HEK293 (cell line): ENCODE results near the gene CBR1.

Experiments used
- CTCF ChIA-PET: fragments of 350-600 bp; formaldehyde crosslinking; extraction: SDS; loops from one replicate; lab custom pipeline; 2021; ENCODE audit warnings: antibody characterized with exemption; lab: Yijun Ruan, JAX
- POLR2A ChIA-PET: fragments of 300-600 bp; formaldehyde crosslinking; extraction: SDS; loops from one replicate; lab custom pipeline; 2020; ENCODE audit warnings: antibody characterized with exemption, inconsistent platforms; lab: Yijun Ruan, JAX
- H3K27ac ChIP-seq: fragments of 200-500 bp; sonication (Bioruptor generic); 2 replicates; pipeline ENCODE4 v1.5.1; 2014; ENCODE audit warnings: low read depth, low read length, control low read depth, inconsistent platforms; ENCODE audit errors: extremely low read depth
- H3K36me3 ChIP-seq, 2 experiments: fragments of 200-500 bp in 1 of 2; sonication (Bioruptor generic) in 1 of 2; 1 replicate in 1 of 2; 2 replicates in 1 of 2; pipeline ENCODE4 v1.5.1; 2014 to 2017; ENCODE audit warnings: inconsistent platforms in 2 of 2, low read length in 2 of 2; ENCODE audit not compliant: control insufficient read depth in 2 of 2, insufficient read depth in 1 of 2
- H3K4me1 ChIP-seq: fragments of 200-500 bp; sonication (Bioruptor generic); 2 replicates; pipeline ENCODE4 v1.5.1; 2014; ENCODE audit warnings: mild to moderate bottlenecking, low read length, inconsistent platforms; ENCODE audit not compliant: control insufficient read depth, insufficient read depth
- H3K4me3 ChIP-seq: 2 replicates; pipeline ENCODE4 v1.5.1; 2011; ENCODE audit warnings: low read depth, mild to moderate bottlenecking, control low read depth, low read length, moderate library complexity
- H3K9me3 ChIP-seq: fragments of 200-500 bp; sonication (Bioruptor generic); 2 replicates; pipeline ENCODE4 v1.5.1; 2014; ENCODE audit warnings: low read depth, low read length, inconsistent platforms; ENCODE audit not compliant: control insufficient read depth, insufficient read depth
- GFI1B ChIP-seq: fragments of 450-650 bp; formaldehyde crosslinking; IDR thresholded peaks from 2 replicates; pipeline ENCODE4 v1.5.1; 2016; ENCODE audit warnings: missing biosample characterization, missing genetic modification characterization
- GLI4 ChIP-seq: fragments of 450-650 bp; formaldehyde crosslinking; IDR thresholded peaks from 2 replicates; pipeline ENCODE4 v1.5.1; 2016; ENCODE audit warnings: missing biosample characterization, missing genetic modification characterization
- GLIS1 ChIP-seq: fragments of 450-650 bp; formaldehyde crosslinking; IDR thresholded peaks from 2 replicates; pipeline ENCODE4 v1.5.1; 2016; ENCODE audit warnings: missing biosample characterization, missing genetic modification characterization
- IKZF3 ChIP-seq: fragments of 450-650 bp; IDR thresholded peaks from 2 replicates; pipeline ENCODE4 v1.5.0; 2018; ENCODE audit warnings: missing biosample characterization, mild to moderate bottlenecking, missing genetic modification characterization, moderate library complexity
- KLF10 ChIP-seq: fragments of 450-650 bp; IDR thresholded peaks from 2 replicates; pipeline ENCODE4 v1.5.1; 2018; ENCODE audit warnings: missing biosample characterization, mild to moderate bottlenecking, missing genetic modification characterization
- PRDM6 ChIP-seq: fragments of 450-650 bp; formaldehyde crosslinking; IDR thresholded peaks from 2 replicates; pipeline ENCODE4 v1.5.1; 2017; ENCODE audit warnings: missing biosample characterization, missing genetic modification characterization
- REPIN1 ChIP-seq: fragments of 450-650 bp; formaldehyde crosslinking; IDR thresholded peaks from 2 replicates; pipeline ENCODE4 v1.5.1; 2017; ENCODE audit warnings: missing biosample characterization, missing genetic modification characterization, low read depth
- SETDB1 ChIP-seq: IDR thresholded peaks from one replicate; pipeline ENCODE4 v1.6.1; 2017; ENCODE audit warnings: mild to moderate bottlenecking, low read length, moderate library complexity, mixed read lengths; ENCODE audit not compliant: insufficient read length
- ZBTB49 ChIP-seq: fragments of 450-650 bp; formaldehyde crosslinking; IDR thresholded peaks from 2 replicates; pipeline ENCODE4 v1.5.1; 2016; ENCODE audit warnings: missing biosample characterization, missing genetic modification characterization, low read depth
- ZFP69B ChIP-seq: fragments of 450-650 bp; formaldehyde crosslinking; IDR thresholded peaks from 2 replicates; pipeline ENCODE4 v1.5.1; 2016; ENCODE audit warnings: missing biosample characterization, missing genetic modification characterization
- ZNF174 ChIP-seq: fragments of 450-650 bp; formaldehyde crosslinking; IDR thresholded peaks from 2 replicates; pipeline ENCODE4 v1.5.0; 2017; ENCODE audit warnings: missing biosample characterization, mild to moderate bottlenecking, missing genetic modification characterization
- ZNF214 ChIP-seq: fragments of 450-650 bp; formaldehyde crosslinking; IDR thresholded peaks from 2 replicates; pipeline ENCODE4 v1.5.1; 2017; ENCODE audit warnings: missing biosample characterization, mild to moderate bottlenecking, missing genetic modification characterization, borderline replicate concordance
- ZNF248 ChIP-seq: fragments of 450-650 bp; formaldehyde crosslinking; IDR thresholded peaks from 2 replicates; pipeline ENCODE4 v1.5.1; 2017; ENCODE audit warnings: missing biosample characterization, missing genetic modification characterization
- ZNF266 ChIP-seq: fragments of 450-650 bp; formaldehyde crosslinking; IDR thresholded peaks from 2 replicates; pipeline ENCODE4 v1.5.1; 2016; ENCODE audit warnings: missing biosample characterization, missing genetic modification characterization, low read depth
- ZNF501 ChIP-seq: fragments of 450-650 bp; formaldehyde crosslinking; IDR thresholded peaks from 2 replicates; pipeline ENCODE4 v1.5.1; 2016; ENCODE audit warnings: missing biosample characterization, missing genetic modification characterization
- ZNF521 ChIP-seq: fragments of 450-650 bp; formaldehyde crosslinking; IDR thresholded peaks from 2 replicates; pipeline ENCODE4 v1.5.1; 2017; ENCODE audit warnings: missing biosample characterization, mild to moderate bottlenecking, missing genetic modification characterization
- ZNF529 ChIP-seq: fragments of 450-650 bp; formaldehyde crosslinking; IDR thresholded peaks from 2 replicates; pipeline ENCODE4 v1.5.1; 2017; ENCODE audit warnings: missing genetic modification characterization, missing biosample characterization; ENCODE audit not compliant: insufficient replicate concordance
- ZNF658 ChIP-seq: fragments of 450-650 bp; formaldehyde crosslinking; IDR thresholded peaks from 2 replicates; pipeline ENCODE4; 2016; ENCODE audit warnings: missing biosample characterization, missing genetic modification characterization
- ZNF670 ChIP-seq: fragments of 450-650 bp; formaldehyde crosslinking; IDR thresholded peaks from 2 replicates; pipeline ENCODE4 v1.5.1; 2016; ENCODE audit warnings: missing biosample characterization, missing genetic modification characterization, low read depth
- ZNF707 ChIP-seq: fragments of 450-650 bp; formaldehyde crosslinking; IDR thresholded peaks from 2 replicates; pipeline ENCODE4 v1.5.1; 2016; ENCODE audit warnings: missing biosample characterization, missing genetic modification characterization
- ZNF76 ChIP-seq: fragments of 450-650 bp; formaldehyde crosslinking; IDR thresholded peaks from 2 replicates; pipeline ENCODE4; 2016; ENCODE audit warnings: low read depth, missing biosample characterization, missing genetic modification characterization, borderline replicate concordance
- ZSCAN23 ChIP-seq: fragments of 450-650 bp; formaldehyde crosslinking; IDR thresholded peaks from 2 replicates; pipeline ENCODE4 v1.5.1; 2016; ENCODE audit warnings: missing biosample characterization, missing genetic modification characterization
- TF ChIP-seq, protein P1 (sequence below): fragments of 450-650 bp; formaldehyde crosslinking; IDR thresholded peaks from 2 replicates; pipeline ENCODE4 v1.5.1; 2016; ENCODE audit warnings: missing biosample characterization, missing genetic modification characterization
- TF ChIP-seq, protein P2 (sequence below): fragments of 450-650 bp; formaldehyde crosslinking; IDR thresholded peaks from 2 replicates; pipeline ENCODE4 v1.5.1; 2017; ENCODE audit warnings: missing biosample characterization, missing genetic modification characterization
- TF ChIP-seq, protein P3 (sequence below): fragments of 450-650 bp; formaldehyde crosslinking; IDR thresholded peaks from 2 replicates; pipeline ENCODE4 v1.5.1; 2016; ENCODE audit warnings: missing biosample characterization, missing genetic modification characterization
- TF ChIP-seq, protein P4 (sequence below): fragments of 450-650 bp; formaldehyde crosslinking; IDR thresholded peaks from 2 replicates; pipeline ENCODE4 v1.5.1; 2016; ENCODE audit warnings: missing biosample characterization, missing genetic modification characterization

CBR1 gene

DNA sequence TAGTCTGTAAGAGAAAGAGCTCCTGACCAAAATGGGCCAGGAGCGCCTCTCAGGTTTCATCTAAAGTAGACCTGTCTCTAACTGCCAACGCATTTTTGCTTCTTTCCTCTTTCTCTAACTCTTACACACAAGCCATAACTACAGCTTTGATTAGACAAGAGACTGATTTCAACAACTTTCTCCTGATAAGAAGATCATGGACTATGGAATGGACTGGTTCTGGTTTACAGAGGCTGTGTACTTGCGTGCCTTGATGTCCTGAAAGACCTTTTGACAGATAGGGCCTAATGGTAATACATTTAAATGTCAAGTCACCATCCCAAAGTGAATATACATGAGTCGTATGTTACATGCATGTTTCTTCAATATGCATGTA lies 5.8 kb upstream of the CBR1 start:
- Histone ChIP-seq H3K36me3 (peaks cover 0 to 2% of the 10 kb centered on the region in 2 experiments; a peak in 1 of 3 replicates), H3K9me3 (no peaks in the 10 kb centered on the region), H3K4me3 (no peak overlapping the region), H3K27ac (no peak overlapping the region), H3K4me1 (peaks cover 5% of the 10 kb centered on the region; the same call in 1 of the 2 replicates)
- CTCF ChIA-PET = interaction anchor here (0.6 kb wide), 1 partner anchor 30 kb away, joined by 3 read pairs; no protein-coding TSS in a partner anchor
- POLR2A ChIA-PET = no interaction called here
- TF ChIP-seq ZNF521 = no peak
- TF ChIP-seq GLI4 (tag by site-specific recombination) = no peak
- TF ChIP-seq, protein P1, sequence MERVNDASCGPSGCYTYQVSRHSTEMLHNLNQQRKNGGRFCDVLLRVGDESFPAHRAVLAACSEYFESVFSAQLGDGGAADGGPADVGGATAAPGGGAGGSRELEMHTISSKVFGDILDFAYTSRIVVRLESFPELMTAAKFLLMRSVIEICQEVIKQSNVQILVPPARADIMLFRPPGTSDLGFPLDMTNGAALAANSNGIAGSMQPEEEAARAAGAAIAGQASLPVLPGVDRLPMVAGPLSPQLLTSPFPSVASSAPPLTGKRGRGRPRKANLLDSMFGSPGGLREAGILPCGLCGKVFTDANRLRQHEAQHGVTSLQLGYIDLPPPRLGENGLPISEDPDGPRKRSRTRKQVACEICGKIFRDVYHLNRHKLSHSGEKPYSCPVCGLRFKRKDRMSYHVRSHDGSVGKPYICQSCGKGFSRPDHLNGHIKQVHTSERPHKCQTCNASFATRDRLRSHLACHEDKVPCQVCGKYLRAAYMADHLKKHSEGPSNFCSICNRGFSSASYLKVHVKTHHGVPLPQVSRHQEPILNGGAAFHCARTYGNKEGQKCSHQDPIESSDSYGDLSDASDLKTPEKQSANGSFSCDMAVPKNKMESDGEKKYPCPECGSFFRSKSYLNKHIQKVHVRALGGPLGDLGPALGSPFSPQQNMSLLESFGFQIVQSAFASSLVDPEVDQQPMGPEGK (tag by site-specific recombination) = no peak
- no peak for TF ChIP-seq GFI1B (tag by site-specific recombination)
- TF ChIP-seq IKZF3 = no peak
- no peak for TF ChIP-seq ZNF266 (tag by site-specific recombination)
- TF ChIP-seq, protein P2, sequence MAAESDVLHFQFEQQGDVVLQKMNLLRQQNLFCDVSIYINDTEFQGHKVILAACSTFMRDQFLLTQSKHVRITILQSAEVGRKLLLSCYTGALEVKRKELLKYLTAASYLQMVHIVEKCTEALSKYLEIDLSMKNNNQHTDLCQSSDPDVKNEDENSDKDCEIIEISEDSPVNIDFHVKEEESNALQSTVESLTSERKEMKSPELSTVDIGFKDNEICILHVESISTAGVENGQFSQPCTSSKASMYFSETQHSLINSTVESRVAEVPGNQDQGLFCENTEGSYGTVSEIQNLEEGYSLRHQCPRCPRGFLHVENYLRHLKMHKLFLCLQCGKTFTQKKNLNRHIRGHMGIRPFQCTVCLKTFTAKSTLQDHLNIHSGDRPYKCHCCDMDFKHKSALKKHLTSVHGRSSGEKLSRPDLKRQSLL (tag by site-specific recombination) = no peak
- no peak for TF ChIP-seq ZNF248 (tag by site-specific recombination)
- no peak for TF ChIP-seq ZNF529 (tag by site-specific recombination)
- TF ChIP-seq ZSCAN23 (tag by site-specific recombination) = no peak
- TF ChIP-seq, protein P3, sequence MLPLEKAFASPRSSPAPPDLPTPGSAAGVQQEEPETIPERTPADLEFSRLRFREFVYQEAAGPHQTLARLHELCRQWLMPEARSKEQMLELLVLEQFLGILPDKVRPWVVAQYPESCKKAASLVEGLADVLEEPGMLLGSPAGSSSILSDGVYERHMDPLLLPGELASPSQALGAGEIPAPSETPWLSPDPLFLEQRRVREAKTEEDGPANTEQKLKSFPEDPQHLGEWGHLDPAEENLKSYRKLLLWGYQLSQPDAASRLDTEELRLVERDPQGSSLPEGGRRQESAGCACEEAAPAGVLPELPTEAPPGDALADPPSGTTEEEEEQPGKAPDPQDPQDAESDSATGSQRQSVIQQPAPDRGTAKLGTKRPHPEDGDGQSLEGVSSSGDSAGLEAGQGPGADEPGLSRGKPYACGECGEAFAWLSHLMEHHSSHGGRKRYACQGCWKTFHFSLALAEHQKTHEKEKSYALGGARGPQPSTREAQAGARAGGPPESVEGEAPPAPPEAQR (tag by site-specific recombination) = no peak
- TF ChIP-seq, protein P4, sequence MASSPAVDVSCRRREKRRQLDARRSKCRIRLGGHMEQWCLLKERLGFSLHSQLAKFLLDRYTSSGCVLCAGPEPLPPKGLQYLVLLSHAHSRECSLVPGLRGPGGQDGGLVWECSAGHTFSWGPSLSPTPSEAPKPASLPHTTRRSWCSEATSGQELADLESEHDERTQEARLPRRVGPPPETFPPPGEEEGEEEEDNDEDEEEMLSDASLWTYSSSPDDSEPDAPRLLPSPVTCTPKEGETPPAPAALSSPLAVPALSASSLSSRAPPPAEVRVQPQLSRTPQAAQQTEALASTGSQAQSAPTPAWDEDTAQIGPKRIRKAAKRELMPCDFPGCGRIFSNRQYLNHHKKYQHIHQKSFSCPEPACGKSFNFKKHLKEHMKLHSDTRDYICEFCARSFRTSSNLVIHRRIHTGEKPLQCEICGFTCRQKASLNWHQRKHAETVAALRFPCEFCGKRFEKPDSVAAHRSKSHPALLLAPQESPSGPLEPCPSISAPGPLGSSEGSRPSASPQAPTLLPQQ (tag by site-specific recombination) = no peak
- no peak for TF ChIP-seq PRDM6 (tag by site-specific recombination)
- no peak for TF ChIP-seq ZNF174 (tag by site-specific recombination)
- no peak for TF ChIP-seq ZNF501 (tag by site-specific recombination)
- TF ChIP-seq ZNF670 (tag by site-specific recombination) = no peak
- TF ChIP-seq ZNF76 (tag by site-specific recombination) = no peak

- no peaks in the 10 kb centered on the region for H3K9me3 ChIP-seq
- H3K36me3 ChIP-seq = no peaks in the 10 kb centered on the region
- CTCF ChIA-PET = no interaction called here
- no peak overlapping the region for H3K27ac ChIP-seq
- no peak overlapping the region for H3K4me3 ChIP-seq
- peaks cover 4% of the 10 kb centered on the region; the same call in 1 of the 2 replicates for H3K4me1 ChIP-seq
- POLR2A ChIA-PET = no interaction called here
- TF ChIP-seq REPIN1 (tag by site-specific recombination) (no peak), SETDB1 (no peak), ZBTB49 (tag by site-specific recombination) (no peak), ZFP69B (tag by site-specific recombination) (no peak), ZNF707 (tag by site-specific recombination) (no peak), KLF10 (no peak), ZNF658 (tag by site-specific recombination) (no peak), GLIS1 (tag by site-specific recombination) (no peak), ZNF214 (tag by site-specific recombination) (no peak)
Observed at GRCh38 chr21:36065497-36066036, 4.3 kb upstream of the CBR1 start.
